B cell (primary cell): ENCODE results near the gene MNAT1. TPM values are rescaled to one million over a fixed set of nuclear protein-coding genes. Genes with fewer than 3 reads are reported as not detected.

Experiments
- ATAC-seq: fragments of 200-7000 bp; cut with Tn5 transposase; one replicate; pipeline ENCODE4 v1.10.0; 2021; ENCODE audit warnings: low read depth, mild to moderate bottlenecking, moderate number of reproducible peaks, moderate library complexity
- CTCF ChIA-PET: fragments of 350-600 bp; sonication (Branson Sonifier 250); formaldehyde crosslinking; loops from one replicate; lab custom pipeline; 2021; ENCODE audit warnings: antibody characterized with exemption, inconsistent platforms; lab: Charles Lee
- POLR2A ChIA-PET: fragments of 350-600 bp; sonication (Branson Sonifier 250); formaldehyde crosslinking; loops from one replicate; lab custom pipeline; 2021; ENCODE audit warnings: antibody characterized with exemption; lab: Charles Lee
- DNase-seq: peaks from one replicate; pipeline ENCODE4 v3.0.0; 2013
- H2AFZ ChIP-seq: 2 replicates; pipeline ENCODE4 v1.6.1; 2012; ENCODE audit warnings: mild to moderate bottlenecking, low read depth, low read length; ENCODE audit not compliant: insufficient read depth, poor library complexity, severe bottlenecking
- H3K27ac ChIP-seq, 2 donors: 1 replicate in 1 of 2; 2 replicates in 1 of 2; pipeline ENCODE4 v1.5.1; 2012 to 2013; ENCODE audit warnings: low read length in 2 of 2, mild to moderate bottlenecking in 2 of 2, moderate library complexity in 1 of 2
- H3K27me3 ChIP-seq, 4 experiments: fragments of 200-600 bp in 1 of 4; sonication (generic) in 1 of 4; replicated peaks in 1 of 4; 1 replicate in 2 of 4; 2 replicates in 2 of 4; pipeline versions ENCODE4 v1.6.1 to v1.7.0; 2013 to 2016; ENCODE audit warnings: low read length in 3 of 4, mild to moderate bottlenecking in 2 of 4, mixed read lengths in 1 of 4, moderate library complexity in 1 of 4; ENCODE audit not compliant: insufficient read depth in 4 of 4, control insufficient read depth in 3 of 4; ENCODE audit errors: control extremely low read depth in 1 of 4
- H3K36me3 ChIP-seq, 2 experiments: replicated peaks in 1 of 2; 1 replicate in 1 of 2; 2 replicates in 1 of 2; pipeline versions ENCODE4 v1.6.1 to v1.7.1; 2013; ENCODE audit warnings: low read length in 1 of 2; ENCODE audit not compliant: insufficient read depth in 2 of 2, control insufficient read depth in 1 of 2; ENCODE audit errors: control extremely low read depth in 1 of 2, extremely low read depth in 1 of 2
- H3K4me1 ChIP-seq, 2 donors: fragments of 200-600 bp in 1 of 2; sonication (generic) in 1 of 2; 1 replicate in 1 of 2; 2 replicates in 1 of 2; pipeline versions ENCODE4 v1.5.1 to v1.6.1; 2013 to 2017; ENCODE audit warnings: low read length in 2 of 2; ENCODE audit not compliant: control insufficient read depth in 2 of 2, insufficient read depth in 2 of 2
- H3K4me2 ChIP-seq: replicated peaks from 2 replicates; pipeline ENCODE3; 2012; ENCODE audit warnings: mild to moderate bottlenecking, low read depth, low read length; ENCODE audit not compliant: poor library complexity, severe bottlenecking
- H3K4me3 ChIP-seq, 5 experiments: fragments of 200-600 bp in 1 of 5; sonication (generic) in 1 of 5; 1 replicate in 3 of 5; 2 replicates in 2 of 5; pipeline versions ENCODE4 v1.5.1 to v1.7.0; 2011 to 2016; ENCODE audit warnings: low read length in 4 of 5, mild to moderate bottlenecking in 4 of 5, low read depth in 2 of 5, control low read depth in 1 of 5, moderate library complexity in 1 of 5; ENCODE audit not compliant: insufficient read depth in 1 of 5; ENCODE audit errors: control extremely low read depth in 1 of 5, extremely low read depth in 1 of 5
- H3K79me2 ChIP-seq: fragments of 200-600 bp; sonication (generic); one replicate; pipeline ENCODE4 v1.6.0; 2016; ENCODE audit warnings: low read length; ENCODE audit not compliant: control insufficient read depth, insufficient read depth
- H3K9ac ChIP-seq: fragments of 200-600 bp; sonication (generic); 2 replicates; pipeline ENCODE4 v1.6.1; 2017; ENCODE audit warnings: mild to moderate bottlenecking, low read length, moderate library complexity
- H3K9me3 ChIP-seq, 3 donors: one replicate each; pipeline versions ENCODE4 v1.6.1 to v1.7.1; 2013; ENCODE audit warnings: low read length in 2 of 3; ENCODE audit not compliant: control insufficient read depth in 2 of 3, insufficient read depth in 1 of 3; ENCODE audit errors: control extremely low read depth in 1 of 3
- H4K20me1 ChIP-seq: 2 replicates; pipeline ENCODE4 v1.6.0; 2012; ENCODE audit warnings: mild to moderate bottlenecking, low read length; ENCODE audit not compliant: insufficient read depth, control insufficient read depth, poor library complexity, severe bottlenecking
- H3K27ac Mint-ChIP-seq: one replicate; pipeline ENCODE4 v1.8.0; 2021; ENCODE audit warnings: mixed read lengths
- H3K27me3 Mint-ChIP-seq: one replicate; pipeline ENCODE4 v1.8.0; 2021; ENCODE audit warnings: mixed read lengths
- H3K4me1 Mint-ChIP-seq: one replicate; pipeline ENCODE4 v1.8.0; 2021; ENCODE audit warnings: mixed read lengths
- H3K4me3 Mint-ChIP-seq: one replicate; pipeline ENCODE4 v1.8.0; 2021; ENCODE audit warnings: mixed read lengths
- H3K9me3 Mint-ChIP-seq: one replicate; pipeline ENCODE4 v1.8.0; 2022; ENCODE audit warnings: mixed read lengths; ENCODE audit not compliant: insufficient read depth
- CTCF ChIP-seq: fragments of 200-600 bp; IDR thresholded peaks from one replicate; pipeline ENCODE4 v1.8.0; 2022; ENCODE audit warnings: antibody characterized with exemption, mild to moderate bottlenecking
- EZH2 ChIP-seq: IDR thresholded peaks from 2 replicates; pipeline ENCODE4 v1.6.1; 2012; ENCODE audit warnings: borderline replicate concordance, low read depth, mild to moderate bottlenecking, moderate library complexity, low read length; ENCODE audit not compliant: insufficient read depth, poor library complexity, severe bottlenecking
- WGBS: methylation state at CpG from one replicate; pipeline ENCODE4 v1.1.5; 2013; ENCODE audit warnings: missing lambda C conversion rate; ENCODE audit not compliant: insufficient coverage; 5-methylcytosine and 5-hydroxymethylcytosine counted together
- intact Hi-C: fragments of 100-400 bp; cut with micrococcal nuclease; formaldehyde crosslinking; loops from one replicate; pipeline ENCODE4 v1.10.0; 2022
- polyA plus RNA-seq: library from polyadenylated mRNA; depleted of rRNA; stranded (reverse); fragments of >200 nt; gene quantifications from 2 replicates; pipeline ENCODE4 v1.2.3, GENCODE V29; 2012
- total RNA-seq, 2 donors: library from RNA; stranded (reverse); fragments of 120-200 nt in 1 of 2; gene quantifications; 1 replicate in 1 of 2; 2 replicates in 1 of 2; pipeline versions ENCODE4 v1.2.3 to v1.2.4, GENCODE V29; 2013 to 2022

The MNAT1 gene
- total and polyA plus RNA-seq, 2 donors (not counting 1 experiment from before 2014, with no cell fraction given) = 15.2 to 28.2 TPM

GRCh38 chr14:60736494-60736893 lies 1.9 kb downstream of the MNAT1 start:
- ATAC-seq = no peak
- H2AFZ ChIP-seq = no peak overlapping the region
- H3K36me3 ChIP-seq = no peaks in the 10 kb centered on the region
- POLR2A ChIA-PET = no interaction called here
- H3K4me3 Mint-ChIP-seq = no peak overlapping the region
- DNase-seq = no peak
- WGBS = no CpG with 5 or more reads among the region's 4 CpGs
- peaks cover 9 to 14% of the 10 kb centered on the region in 2 donors for H3K4me1 ChIP-seq
- H3K27me3 ChIP-seq = peaks cover 0 to 19% (median 7%) of the 10 kb centered on the region in 4 experiments
- no peak overlapping the region for H3K27ac ChIP-seq
- no peak overlapping the region for H3K4me2 ChIP-seq
- H3K79me2 ChIP-seq = peaks cover 50% of the 10 kb centered on the region
- peaks cover 5% of the 10 kb centered on the region for H4K20me1 ChIP-seq
- TF ChIP-seq EZH2 (no peak), CTCF (no peak)
- H3K27me3 Mint-ChIP-seq = peaks cover 9% of the 10 kb centered on the region
- peaks cover 0 to under 1% (median 0%) of the 10 kb centered on the region in 3 donors for H3K9me3 ChIP-seq
- no peak overlapping the region for H3K9ac ChIP-seq
- H3K4me3 ChIP-seq = no peak overlapping the region
- intact Hi-C loops = no loop called here
- CTCF ChIA-PET = interaction anchor here (1.3 kb wide), 1 partner anchor 14 kb away, joined by 3 read pairs; no protein-coding TSS in a partner anchor
- peaks cover 23% of the 10 kb centered on the region for H3K4me1 Mint-ChIP-seq
- no peak overlapping the region for H3K27ac Mint-ChIP-seq
- no peaks in the 10 kb centered on the region for H3K9me3 Mint-ChIP-seq

GRCh38 chr14:60738843-60739508 lies 4.4 kb downstream of the MNAT1 start:
- no peak overlapping the region for H3K4me3 Mint-ChIP-seq
- H3K27me3 Mint-ChIP-seq = no peaks in the 10 kb centered on the region
- H3K27me3 ChIP-seq = peaks cover 0 to under 1% (median 0%) of the 10 kb centered on the region in 4 experiments
- intact Hi-C loops = no loop called here
- DNase-seq = no peak
- 100% methylated on average over 3 of the region's 4 CpGs for WGBS
- CTCF ChIA-PET = no interaction called here
- no peak overlapping the region for H3K9ac ChIP-seq
- H3K27ac Mint-ChIP-seq = no peak overlapping the region
- TF ChIP-seq EZH2 (no peak), CTCF (no peak)
- no peak overlapping the region for H2AFZ ChIP-seq
- H3K36me3 ChIP-seq = no peaks in the 10 kb centered on the region
- no peak overlapping the region for H3K4me3 ChIP-seq
- ATAC-seq = no peak
- H3K9me3 Mint-ChIP-seq = peaks cover 4% of the 10 kb centered on the region
- peaks cover 74% of the 10 kb centered on the region for H3K79me2 ChIP-seq
- POLR2A ChIA-PET = no interaction called here
- no peak overlapping the region for H3K4me2 ChIP-seq
- peaks cover 2 to 10% (median 4%) of the 10 kb centered on the region in 3 donors for H3K9me3 ChIP-seq
- peaks cover 23% of the 10 kb centered on the region for H3K4me1 Mint-ChIP-seq
- H3K4me1 ChIP-seq = peaks cover 9 to 14% of the 10 kb centered on the region in 2 donors
- peaks cover 14% of the 10 kb centered on the region for H4K20me1 ChIP-seq
- no peak overlapping the region for H3K27ac ChIP-seq
